Measurements from ENCODE around the gene HS3ST3B1.

DNA sequence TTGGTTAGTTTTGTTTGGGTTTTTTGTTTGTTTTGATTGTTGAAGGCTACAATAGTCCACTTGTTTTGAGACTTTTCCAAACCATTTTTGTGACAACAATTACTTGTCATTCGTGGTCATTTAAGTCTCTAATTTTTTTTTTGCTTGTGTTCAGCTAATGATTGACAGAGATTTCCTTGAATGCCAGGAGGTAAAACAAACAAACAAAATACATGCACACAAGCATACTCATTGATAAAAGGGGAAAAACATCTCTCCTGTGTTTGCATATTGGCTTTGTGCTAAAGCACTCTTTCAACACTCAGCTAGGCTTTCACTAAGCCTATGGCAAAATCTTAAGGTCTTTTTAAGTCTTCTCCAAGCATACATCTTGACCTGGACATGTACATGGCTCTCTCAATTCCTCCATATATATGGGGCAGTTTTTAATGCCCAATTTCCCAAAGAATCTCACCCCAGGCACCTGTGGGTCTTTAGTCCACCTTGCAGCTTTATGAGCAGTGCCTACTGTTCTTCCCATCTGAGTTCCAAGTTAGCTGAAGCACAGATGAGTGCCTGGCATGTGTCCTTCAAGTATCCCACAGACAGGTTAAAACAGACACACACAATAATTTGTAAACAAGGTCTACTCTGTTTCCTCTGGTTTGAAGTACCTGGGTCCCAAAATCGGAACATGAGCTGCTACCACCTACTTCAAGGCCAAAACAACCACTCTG lies 24.2 kb upstream of the HS3ST3B1 start:
- no peak for TF ChIP-seq EZH2 (IDR thresholded peaks at IDR 0.05; ENCODE audit: insufficient read depth, low read length)
- TF ChIP-seq, protein P1, sequence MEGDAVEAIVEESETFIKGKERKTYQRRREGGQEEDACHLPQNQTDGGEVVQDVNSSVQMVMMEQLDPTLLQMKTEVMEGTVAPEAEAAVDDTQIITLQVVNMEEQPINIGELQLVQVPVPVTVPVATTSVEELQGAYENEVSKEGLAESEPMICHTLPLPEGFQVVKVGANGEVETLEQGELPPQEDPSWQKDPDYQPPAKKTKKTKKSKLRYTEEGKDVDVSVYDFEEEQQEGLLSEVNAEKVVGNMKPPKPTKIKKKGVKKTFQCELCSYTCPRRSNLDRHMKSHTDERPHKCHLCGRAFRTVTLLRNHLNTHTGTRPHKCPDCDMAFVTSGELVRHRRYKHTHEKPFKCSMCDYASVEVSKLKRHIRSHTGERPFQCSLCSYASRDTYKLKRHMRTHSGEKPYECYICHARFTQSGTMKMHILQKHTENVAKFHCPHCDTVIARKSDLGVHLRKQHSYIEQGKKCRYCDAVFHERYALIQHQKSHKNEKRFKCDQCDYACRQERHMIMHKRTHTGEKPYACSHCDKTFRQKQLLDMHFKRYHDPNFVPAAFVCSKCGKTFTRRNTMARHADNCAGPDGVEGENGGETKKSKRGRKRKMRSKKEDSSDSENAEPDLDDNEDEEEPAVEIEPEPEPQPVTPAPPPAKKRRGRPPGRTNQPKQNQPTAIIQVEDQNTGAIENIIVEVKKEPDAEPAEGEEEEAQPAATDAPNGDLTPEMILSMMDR (IDR thresholded peaks at IDR 0.05; ENCODE audit: insufficient read depth, low read depth, low read length) = no peak

Data from astrocyte (in vitro differentiated cells and primary cell).